Fibroblast of skin of scalp (primary cell): Measurements from ENCODE around the gene CIAO3.
"Not testable (repeated sequence)": the region's sequence is repeated elsewhere in the genome, so short reads cannot be mapped to it uniquely, and the experiment has no call there.

ENCODE experiments used
- DNase-seq: peaks from one replicate; pipeline ENCODE4 v3.0.0-alpha.2; 2013

CIAO3 gene

DNA sequence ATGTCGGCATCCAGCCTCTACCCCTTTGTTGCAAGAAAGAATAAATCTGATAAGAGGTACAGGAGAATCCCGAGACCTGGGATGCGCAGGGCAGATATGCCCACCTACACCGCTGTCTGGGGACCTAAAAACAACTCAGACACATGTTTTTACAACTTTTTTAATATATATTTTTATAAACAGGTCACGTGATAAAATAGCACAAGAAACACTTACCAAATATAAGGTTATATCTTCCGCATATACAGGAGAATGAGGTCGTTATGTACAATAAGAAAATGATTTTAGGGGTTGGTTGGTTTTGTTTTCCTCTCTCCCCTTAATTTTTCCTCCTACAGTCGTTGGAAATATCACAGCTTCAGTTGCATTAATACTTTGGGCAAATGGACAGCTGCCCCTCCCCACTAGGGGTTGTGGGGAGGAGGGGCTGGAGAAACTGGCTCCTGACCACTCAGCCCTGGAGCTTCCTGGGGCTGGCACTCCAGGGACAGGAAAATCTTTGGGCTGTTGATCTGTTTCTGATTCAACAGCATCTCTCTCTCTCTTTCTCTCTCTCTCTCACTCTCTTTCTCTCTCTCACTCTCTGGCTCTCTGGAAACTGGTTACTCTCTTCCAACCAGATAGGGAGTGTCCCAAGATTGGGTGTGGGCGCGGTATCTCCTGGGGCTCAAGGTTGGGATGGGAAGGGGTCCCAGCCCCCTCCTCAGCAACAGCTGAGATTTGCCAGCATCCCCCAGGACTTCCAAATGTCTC is 48.3 kb downstream of the CIAO3 start:
- DNase-seq = no peak

DNA sequence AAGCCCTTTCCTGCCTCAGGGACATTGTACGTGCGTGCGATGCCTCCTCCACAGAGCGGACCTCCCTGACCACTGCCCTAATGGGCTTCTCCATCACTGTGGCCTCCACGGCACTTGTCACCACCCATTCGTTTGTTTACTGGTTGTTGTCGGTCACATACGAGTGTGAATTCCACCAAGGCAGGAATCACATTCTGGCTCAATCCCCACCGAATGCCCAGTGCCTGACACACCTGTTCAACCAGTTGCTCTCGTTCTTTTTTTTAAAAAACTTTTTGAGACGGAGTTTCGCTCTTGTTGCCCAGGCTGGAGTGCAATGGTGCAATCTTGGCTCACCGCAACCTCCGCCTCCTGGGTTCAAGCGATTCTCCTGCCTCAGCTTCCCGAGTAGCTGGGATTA is 49.6 kb downstream of the CIAO3 start:
- DNase-seq = not testable (repeated sequence)

DNA sequence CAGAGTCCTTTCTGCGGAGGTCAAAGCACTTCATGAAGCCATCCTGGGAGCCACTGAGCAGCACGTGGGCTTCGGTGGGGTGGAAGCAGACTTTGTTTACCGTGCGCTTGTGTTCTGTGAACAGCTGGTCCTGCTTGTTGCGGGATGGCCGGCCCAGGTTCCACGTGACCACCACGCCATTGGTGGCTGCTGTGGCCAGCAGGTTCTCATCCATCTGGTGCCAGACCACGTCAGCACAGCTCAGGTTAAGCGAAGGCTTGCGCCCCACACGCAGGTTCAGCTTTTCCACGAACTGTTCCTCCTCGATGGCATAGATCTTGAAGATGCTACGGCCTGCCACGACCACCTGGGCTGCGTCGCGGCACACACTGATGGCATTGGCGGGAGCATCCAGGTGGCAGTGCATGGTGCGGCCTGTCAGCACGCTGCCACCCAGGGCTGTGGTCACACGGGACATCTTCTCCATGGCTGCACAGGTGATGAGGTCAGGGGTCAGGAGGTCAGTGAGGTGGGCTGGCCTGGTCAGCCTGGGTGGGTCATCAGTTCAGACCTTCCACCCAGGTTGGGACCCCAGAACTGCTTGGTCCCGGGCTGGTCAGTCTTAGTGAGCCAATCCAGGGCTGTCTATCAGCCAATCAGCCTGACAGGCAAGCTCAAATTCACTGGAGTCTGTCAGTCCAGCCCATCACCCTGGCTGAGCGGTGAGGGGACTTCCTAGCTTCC is 51.5 kb downstream of the CIAO3 start:
- DNase-seq = no peak

DNA sequence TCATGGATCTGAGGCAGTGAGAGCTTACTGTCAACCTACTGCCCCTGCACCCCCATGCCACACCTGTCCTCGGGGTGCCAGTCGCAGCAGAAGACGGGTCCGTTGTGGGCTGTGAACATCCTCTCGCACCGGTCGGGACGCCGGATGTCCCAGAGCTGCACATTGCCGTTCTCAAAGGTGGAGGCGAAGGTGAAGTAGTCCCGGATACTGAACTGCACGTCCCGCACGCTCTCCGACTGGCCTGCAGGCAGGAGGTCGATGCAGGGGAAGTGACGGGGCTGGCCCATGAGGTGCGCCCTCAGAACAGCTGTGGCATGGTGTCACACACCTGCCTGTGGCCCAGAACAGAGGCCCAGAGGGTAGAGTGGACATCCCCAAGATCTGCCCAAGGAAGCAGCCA is 53.3 kb downstream of the CIAO3 start:
- DNase-seq = no peak

DNA sequence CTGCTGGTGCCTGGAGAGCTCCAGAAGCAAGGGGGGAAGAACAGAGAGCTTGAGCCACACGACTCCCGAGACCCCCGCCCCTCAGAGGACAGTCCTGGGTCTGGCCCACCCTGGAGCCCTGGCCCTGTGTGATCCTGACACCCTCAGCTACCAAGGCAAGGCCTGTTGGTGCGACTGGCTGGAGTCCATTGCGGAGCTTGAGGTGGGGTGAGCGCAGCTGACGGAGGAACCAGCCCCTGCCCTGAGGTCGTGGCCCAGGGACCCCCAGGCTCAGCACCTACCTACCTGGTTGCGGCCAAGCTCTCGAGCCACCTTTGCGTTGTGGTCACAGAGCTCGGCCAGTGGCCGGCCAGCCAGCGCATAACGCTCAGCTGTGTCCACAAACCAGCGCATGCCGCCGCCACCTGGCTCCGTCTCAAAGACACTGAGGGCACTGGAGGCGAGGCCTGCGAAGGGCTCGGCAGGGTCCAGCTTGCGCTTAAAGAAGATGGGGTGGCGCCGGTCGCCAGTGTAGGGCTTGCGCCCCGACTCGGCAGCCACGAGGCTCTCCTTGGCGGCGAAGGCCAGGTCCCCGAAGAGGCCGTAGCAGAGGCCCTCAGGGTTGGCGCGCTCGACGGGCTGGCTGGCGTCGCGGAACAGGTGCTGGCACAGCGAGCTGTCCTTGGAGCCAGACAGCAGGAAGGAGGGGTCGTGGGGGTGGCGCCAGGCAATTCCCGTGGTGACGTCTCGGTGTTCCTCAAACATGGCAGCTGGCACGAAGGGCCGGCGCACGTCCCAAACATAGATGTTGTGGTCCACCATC is 54.1 kb downstream of the CIAO3 start:
- DNase-seq = no peak

DNA sequence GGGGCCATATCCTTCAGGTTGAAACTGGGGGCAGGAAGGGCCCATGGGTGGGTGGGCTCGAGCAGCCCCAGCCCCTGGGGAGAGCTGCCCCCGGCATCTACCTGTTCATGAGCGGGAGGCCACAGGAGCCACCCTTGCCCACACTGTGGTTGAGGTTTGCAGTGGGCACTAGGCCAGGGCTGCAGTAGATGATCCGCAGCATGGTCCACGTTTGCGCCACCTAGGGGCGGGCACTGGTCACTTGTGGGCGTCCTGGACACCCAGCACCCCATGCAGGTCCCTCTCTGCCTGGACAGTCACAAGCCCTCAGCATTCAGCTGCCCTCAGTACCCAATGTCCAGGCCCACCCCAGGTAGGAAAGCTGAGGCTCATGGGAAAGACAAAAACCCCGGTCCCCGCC is 54.8 kb downstream of the CIAO3 start:
- DNase-seq = peak; percentile 45

DNA sequence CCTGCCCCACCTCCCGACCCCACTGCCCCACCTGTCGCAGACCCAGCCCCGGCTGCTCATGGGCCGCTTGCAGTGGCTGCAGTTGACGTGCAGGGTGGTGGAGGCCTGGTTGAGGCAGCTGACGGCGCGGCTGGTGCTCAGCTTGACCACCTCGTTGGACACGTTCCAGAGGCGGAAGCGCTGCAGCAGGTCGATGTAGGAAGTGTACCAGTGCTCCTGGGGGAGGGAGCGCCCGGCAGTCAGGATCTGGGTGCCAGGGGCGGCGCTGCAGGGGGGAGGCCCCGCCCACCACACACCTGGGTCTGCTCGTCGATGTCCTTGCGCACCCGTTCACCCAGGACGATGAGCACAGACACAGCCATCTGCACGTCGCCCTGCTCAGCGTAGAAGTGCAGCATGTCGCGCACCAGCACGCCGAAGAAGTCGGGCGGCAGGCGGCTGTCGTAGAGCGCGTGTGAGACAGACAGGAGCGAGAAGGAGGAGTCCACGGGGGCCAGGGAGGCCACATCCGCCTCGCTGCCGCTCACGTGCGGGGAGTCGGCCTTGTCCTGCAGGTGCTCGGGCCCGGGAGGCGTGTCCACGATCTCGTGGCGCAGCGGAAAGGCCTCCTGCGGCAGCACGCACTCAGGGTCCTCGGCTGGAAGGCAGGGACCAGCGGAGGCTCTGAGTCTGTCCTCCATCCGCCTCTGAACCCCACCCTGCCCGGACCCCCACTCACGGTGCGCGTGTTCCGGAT is 55.7 kb downstream of the CIAO3 start:
- no peak for DNase-seq

DNA sequence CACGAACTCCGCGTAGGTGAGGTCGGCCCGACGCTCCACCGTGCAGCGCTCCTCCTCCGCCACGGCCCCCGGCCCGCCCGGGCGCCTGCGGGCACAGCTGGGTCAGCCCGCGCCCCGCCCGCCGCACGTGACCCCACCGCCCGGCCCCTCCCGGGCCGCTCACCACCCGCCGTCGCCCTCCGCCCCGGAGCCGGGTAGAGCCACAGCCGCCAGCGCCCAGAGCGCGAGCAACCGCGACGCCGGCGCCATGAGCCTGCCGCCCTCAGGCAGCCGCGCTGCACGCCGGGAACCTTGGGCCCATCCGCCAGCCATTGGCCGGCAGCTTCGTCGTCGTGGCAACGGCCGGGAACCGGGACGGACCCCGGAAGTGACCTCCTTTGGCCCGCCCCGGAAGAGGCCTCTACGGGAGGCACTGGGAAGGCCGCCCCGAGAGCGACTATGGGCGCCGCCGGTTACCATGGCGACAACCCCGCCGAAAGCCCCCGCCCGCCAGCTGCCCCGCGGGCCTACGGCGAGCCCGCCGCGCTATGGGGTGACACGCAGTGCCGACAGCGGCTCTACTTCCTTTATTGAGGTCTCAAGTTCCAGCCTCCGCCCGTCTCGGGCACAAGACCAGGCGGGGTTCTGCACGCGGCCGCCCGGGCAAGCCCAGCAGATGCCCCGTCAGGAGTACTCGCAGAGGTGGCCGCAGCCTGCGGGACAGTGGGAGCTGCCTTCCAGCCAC is 56.6 kb downstream of the CIAO3 start, which contains the start of gene JMJD8:
JMJD8 (minus strand) TSS at position 264 of the 724 bp plus-strand sequence; CDS start at position 249, 15 bp downstream.
- peak; percentile 96 for DNase-seq

DNA sequence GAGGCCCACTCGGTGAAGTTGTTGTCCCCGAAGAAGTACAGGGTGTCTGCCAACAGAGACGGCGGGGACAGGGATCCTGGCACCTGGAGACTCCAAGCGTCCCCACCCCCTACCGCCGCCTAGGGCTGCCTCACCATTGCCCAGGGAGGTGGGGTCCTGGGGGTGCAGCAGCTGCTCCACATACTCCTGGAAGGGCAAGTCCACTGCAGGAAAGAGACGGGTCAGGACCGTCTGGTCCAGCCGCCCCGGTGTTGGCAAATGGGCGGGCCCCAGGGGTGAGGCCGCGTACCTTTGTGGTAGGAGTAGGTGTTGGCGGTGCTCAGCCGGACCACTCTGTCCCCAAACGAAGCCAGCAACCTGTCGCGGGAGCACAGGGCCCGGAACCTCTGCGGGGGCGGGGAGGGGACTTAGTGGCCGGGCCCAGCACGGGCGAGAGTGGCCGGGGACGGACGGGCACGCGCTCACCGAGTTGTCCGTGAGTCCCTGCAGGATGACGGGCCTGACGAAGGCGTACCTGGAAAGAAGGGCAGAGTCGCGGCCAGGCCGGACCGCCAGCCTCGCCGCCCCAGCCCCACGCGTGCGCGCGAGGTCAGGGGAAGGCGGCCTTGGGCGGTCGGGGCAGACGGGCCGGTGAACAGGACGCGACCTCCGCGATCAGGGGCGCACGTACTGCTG is 57.3 kb downstream of the CIAO3 start:
- DNase-seq = no peak

DNA sequence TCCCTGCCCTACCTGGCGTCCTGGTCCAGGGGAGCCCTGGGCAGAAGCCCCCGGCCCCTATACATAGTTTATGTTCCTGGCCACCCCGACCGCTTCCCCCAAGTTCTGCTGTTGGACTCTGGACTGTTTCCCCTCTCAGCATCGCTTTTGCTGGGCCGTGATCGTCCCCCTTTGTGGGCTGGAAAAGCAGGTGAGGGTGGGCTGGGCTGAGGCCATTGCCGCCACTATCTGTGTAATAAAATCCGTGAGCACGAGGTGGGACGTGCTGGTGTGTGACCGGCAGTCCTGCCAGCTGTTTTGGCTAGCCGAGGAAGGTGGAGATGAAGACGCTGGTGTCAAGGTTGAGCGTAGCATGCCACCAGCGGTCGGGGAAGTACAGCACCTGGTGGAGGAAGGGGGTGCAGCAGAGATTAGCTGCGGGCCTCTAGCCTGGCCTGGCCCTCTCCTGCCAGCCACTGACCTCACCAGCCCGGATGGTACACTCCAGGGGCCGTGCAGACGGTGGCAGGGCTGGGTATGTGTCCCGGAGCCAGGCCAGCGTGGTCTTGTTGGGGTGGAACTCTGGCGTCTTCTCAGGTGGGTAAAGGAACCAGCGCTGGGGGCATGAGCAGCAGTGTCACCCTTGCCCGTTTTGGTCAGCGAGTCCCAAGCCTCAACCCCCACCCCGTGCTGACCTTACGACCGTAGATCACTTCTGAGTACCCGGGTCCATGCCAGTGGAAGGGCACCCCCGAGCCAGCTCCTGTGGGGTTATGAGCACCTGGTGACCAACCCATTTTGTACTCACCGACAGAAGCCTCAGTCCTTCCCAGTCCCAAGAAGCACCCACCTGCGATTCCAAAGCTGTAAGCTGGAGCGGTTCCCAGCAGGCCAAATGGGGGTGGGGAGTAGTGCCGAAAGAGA is 58.1 kb downstream of the CIAO3 start:
- no peak for DNase-seq

DNA sequence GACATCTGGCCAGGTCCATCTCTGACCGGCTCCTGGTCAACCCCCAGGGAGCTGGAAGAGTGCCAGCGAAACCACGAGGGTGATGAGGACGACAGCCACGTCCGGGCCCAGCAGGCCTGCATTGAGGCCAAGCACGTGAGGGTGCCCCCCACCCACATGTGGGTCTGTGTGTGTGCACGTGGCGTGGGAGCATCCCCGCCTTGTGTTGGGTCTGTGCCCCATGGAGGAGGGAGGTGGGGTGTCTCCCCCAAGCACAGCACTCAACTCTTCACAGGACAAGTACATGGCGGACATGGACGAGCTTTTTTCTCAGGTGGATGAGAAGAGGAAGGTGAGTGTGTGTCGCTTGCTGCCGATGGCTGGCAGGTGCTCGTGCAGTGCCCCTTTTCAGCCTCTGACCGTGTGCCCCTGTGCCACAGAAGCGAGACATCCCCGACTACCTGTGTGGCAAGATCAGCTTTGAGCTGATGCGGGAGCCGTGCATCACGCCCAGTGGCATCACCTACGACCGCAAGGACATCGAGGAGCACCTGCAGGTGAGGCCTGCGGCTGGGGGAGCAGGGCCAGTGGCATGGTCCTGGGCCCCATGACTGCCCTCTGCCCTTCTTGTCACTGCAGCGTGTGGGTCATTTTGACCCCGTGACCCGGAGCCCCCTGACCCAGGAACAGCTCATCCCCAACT is 58.9 kb downstream of the CIAO3 start:
- no peak for DNase-seq

DNA sequence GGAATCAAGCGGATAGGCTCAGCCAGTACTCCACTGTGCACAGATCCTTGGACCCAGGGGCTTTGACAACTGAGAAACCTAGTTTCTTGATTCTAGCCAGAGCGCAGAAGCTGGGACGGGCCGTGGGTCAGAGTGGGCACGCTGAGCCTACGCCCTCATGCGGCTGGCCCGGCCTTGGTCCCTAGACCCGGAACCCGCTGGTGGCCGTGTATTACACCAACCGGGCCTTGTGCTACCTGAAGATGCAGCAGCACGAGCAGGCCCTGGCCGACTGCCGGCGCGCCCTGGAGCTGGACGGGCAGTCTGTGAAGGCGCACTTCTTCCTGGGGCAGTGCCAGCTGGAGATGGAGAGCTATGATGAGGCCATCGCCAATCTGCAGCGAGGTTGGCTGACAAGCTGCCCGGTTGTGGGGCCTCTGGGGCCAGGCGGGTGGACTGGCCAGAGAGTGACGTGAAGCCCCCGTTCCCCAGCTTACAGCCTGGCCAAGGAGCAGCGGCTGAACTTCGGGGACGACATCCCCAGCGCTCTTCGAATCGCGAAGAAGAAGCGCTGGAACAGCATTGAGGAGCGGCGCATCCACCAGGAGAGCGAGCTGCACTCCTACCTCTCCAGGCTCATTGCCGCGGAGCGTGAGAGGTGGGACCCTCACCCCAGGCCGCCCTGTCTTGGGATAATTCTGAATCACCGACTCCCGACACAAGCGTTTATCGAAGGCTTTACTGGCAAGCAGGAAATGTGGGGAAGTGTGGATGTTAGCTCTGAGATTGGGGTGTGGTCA is 59.6 kb downstream of the CIAO3 start:
- DNase-seq = peak; percentile 14

DNA sequence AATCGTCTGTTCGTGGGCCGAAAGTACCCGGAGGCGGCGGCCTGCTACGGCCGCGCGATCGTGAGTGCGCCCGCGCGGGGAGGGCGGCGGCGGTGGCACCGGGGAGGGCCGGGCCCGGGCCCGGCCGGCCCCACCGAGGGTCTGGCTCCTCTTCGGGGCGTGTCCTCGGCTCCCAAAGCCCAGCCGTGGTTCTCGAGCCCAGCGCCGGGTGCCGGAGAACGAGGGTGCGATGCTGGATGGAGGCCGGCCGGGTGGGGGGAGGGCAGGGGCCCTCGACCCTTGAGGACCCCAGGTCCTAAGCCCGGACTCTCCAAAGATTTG is 60.2 kb downstream of the CIAO3 start:
- DNase-seq = no peak

DNA sequence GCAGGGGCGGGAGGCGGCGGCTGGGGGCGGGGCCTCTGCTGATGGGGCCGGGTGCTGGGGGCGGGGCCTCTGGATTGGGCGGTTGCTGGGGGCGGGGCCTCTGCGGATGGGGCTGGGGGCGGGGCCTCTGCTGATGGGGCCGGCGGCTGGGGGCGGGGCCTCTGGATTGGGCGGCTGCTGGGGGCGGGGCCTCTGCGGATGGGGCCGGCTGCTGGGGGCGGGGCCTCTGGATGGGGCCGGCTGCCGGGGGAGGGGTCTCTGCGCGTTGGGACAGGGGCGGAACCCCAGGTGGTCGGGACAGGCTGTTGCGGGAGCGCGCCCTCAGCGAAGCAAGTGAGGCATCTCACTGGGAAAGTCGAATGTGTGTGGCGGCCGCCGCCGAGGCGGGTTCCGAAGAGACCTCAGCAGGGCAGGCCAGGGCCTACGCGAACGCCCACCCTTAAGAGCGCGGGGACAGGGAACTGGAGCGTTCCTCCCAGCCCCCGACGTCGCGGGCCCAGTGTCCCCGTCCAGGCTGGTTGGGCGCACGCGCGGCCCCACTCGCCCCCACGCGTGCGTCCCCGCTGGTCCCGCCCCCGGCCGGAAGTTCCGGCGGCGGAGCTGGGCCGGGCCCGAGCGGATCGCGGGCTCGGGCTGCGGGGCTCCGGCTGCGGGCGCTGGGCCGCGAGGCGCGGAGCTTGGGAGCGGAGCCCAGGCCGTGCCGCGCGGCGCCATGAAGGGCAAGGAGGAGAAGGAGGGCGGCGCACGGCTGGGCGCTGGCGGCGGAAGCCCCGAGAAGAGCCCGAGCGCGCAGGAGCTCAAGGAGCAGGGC is 60.8 kb downstream of the CIAO3 start, which contains the start of gene STUB1:
STUB1 (plus strand) TSS at position 597 of the 811 bp plus-strand sequence; CDS start at position 713, 116 bp downstream.
- DNase-seq = peak; percentile 89
